Measurements from ENCODE around the gene COL9A3. TPM values are rescaled to one million over a fixed set of nuclear protein-coding genes. Genes with fewer than 3 reads are reported as not detected.
A peak's percentile ranks its signal among the peaks of the same experiment; 100 is the strongest.

Gene COL9A3
- total and polyA plus RNA-seq, 2 of the 8 experiments (the other 6 are each of a cell fraction or from before 2014, with no cell fraction given), result 21.7 to 80.1 TPM

DNA sequence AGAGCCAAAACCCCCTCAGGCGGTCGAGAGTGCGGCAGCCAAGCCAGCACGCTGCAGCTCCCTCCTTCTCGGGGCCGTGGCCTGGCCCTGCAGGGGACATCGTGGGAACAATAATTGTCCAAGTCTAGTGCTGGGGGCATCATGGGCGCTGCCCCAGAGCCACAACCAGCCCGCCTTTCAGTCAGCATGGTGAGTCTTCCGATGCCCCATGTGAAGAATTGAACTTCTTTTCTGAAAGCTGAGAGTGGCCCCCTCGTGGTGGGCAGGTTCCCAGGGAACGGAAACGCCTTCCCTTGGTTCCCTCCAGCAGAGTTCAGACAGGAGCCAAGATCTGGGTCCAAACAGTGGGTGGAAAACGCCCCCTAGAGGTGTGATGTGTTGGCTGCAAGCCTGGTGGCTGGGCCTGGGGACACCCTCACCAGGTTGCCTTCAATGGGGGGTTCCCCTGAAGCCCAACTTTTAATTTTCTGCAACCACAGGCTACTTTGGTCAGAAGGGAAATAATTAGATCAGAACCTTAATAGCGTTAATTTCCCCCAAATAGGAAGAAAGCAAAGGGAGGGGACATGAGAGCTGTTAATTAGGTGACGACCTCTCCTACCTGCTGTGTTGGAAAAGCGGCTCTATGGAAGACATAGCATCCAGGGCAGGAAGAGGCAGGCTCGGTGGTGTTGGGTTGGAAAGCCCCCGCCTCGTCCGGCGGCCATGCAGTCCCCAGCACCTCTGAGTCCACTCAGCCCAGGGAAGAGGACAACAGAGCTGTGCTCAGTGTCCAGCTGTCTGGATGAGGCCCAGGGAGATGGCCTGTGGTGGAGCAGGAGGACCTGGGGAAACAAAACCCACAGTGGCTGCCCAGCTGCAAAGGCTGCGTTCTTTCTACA, 25.3 kb upstream of the COL9A3 start (continued):
- TF ChIP-seq SUZ12 (IDR thresholded peaks at IDR 0.05; ENCODE audit: low read length), result no peak
- TF ChIP-seq SIN3A (conservative IDR thresholded peaks at IDR 0.05 in 1 of 2, IDR thresholded peaks at IDR 0.05 in 1 of 2; ENCODE audit: low read depth in 1 of 2, low read length in 2 of 2), result peak in 1 of 2 experiments; percentile 83; a peak in 2 of 4 replicates
- TF ChIP-seq, protein P1, sequence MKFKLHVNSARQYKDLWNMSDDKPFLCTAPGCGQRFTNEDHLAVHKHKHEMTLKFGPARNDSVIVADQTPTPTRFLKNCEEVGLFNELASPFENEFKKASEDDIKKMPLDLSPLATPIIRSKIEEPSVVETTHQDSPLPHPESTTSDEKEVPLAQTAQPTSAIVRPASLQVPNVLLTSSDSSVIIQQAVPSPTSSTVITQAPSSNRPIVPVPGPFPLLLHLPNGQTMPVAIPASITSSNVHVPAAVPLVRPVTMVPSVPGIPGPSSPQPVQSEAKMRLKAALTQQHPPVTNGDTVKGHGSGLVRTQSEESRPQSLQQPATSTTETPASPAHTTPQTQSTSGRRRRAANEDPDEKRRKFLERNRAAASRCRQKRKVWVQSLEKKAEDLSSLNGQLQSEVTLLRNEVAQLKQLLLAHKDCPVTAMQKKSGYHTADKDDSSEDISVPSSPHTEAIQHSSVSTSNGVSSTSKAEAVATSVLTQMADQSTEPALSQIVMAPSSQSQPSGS (IDR thresholded peaks at IDR 0.05; ENCODE audit: low read length), result no peak
- no peak for TF ChIP-seq EP300 (IDR thresholded peaks at IDR 0.05; ENCODE audit: borderline replicate concordance in 1 of 2, low read depth in 2 of 2, low read length in 2 of 2)
- no peak for TF ChIP-seq BRCA1 (IDR thresholded peaks at IDR 0.05; ENCODE audit: low read depth, low read length)
- TF ChIP-seq CBX5 (IDR thresholded peaks at IDR 0.05; ENCODE audit: low read depth, low read length), result no peak
- TF ChIP-seq CTBP2 (IDR thresholded peaks at IDR 0.05; ENCODE audit: borderline replicate concordance, insufficient read depth, insufficient read length, low read length), result peak; percentile 94
- no peak for TF ChIP-seq GTF2F1 (IDR thresholded peaks at IDR 0.05; ENCODE audit: borderline replicate concordance, low read depth, low read length)
- TF ChIP-seq TBP (IDR thresholded peaks at IDR 0.05; ENCODE audit: low read depth, low read length), result peak; percentile 63; the same call in 1 of the 2 replicates
- peak; percentile 32; the same call in 1 of the 2 replicates for TF ChIP-seq CREB1 (IDR thresholded peaks at IDR 0.05)
- TF ChIP-seq, protein P2, sequence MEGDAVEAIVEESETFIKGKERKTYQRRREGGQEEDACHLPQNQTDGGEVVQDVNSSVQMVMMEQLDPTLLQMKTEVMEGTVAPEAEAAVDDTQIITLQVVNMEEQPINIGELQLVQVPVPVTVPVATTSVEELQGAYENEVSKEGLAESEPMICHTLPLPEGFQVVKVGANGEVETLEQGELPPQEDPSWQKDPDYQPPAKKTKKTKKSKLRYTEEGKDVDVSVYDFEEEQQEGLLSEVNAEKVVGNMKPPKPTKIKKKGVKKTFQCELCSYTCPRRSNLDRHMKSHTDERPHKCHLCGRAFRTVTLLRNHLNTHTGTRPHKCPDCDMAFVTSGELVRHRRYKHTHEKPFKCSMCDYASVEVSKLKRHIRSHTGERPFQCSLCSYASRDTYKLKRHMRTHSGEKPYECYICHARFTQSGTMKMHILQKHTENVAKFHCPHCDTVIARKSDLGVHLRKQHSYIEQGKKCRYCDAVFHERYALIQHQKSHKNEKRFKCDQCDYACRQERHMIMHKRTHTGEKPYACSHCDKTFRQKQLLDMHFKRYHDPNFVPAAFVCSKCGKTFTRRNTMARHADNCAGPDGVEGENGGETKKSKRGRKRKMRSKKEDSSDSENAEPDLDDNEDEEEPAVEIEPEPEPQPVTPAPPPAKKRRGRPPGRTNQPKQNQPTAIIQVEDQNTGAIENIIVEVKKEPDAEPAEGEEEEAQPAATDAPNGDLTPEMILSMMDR (IDR thresholded peaks at IDR 0.05; ENCODE audit: control extremely low read depth in 1 of 3, insufficient read depth in 1 of 3, low read depth in 1 of 3, low read length in 3 of 3), result peak; percentile 87 to 99 (median 99)
- TF ChIP-seq RAD21 (IDR thresholded peaks at IDR 0.05 in 1 of 2, conservative IDR thresholded peaks at IDR 0.05 in 1 of 2; ENCODE audit: low read depth in 2 of 2, low read length in 2 of 2), result peak; percentile 97 to 99
- 0 out of 2 replicates have a peak, but pooled peaks have one; percentile 41 for TF ChIP-seq CHD2 (IDR thresholded peaks at IDR 0.05; ENCODE audit: low read length)
- 0 out of 2 replicates have a peak, but pooled peaks have one; percentile 44 for TF ChIP-seq RXRA (IDR thresholded peaks at IDR 0.05; ENCODE audit: insufficient read depth, low read depth, low read length)

Measured in H1 (cell line).